GM12801 (cell line): ENCODE results near the gene OSGEP.

Experiments used
- CTCF ChIP-seq: IDR thresholded peaks from one replicate; pipeline ENCODE4 v1.5.1; 2011; ENCODE audit warnings: control low read depth; ENCODE audit not compliant: insufficient read length; ENCODE audit errors: extremely low read depth

The OSGEP gene

DNA sequence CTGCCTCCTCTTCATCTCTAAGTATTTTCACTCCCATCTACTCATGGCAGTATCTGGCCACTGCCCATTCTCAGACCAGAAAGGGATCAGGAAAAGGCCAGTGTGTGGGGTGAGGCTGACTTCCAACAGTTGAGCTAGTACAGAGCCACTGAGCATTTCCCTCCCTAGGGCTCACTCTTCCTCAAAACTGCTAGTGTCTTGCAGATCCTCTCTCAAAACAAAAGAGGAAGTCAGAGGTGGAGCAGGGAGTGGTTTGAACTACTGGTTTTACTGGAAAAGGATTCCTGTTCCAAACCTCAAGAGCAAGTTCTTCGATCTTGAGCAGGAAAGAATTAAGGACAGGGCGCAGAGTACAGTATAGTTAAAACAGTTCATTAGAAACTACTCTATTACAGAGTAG, 39.0 kb upstream of the OSGEP start:
- TF ChIP-seq CTCF, result no peak

- TF ChIP-seq CTCF, result no peak
Observed at GRCh38 chr14:20492486-20492885, 37.9 kb upstream of the OSGEP start.

GRCh38 chr14:20490563-20490962, 36.0 kb upstream of the OSGEP start:
- TF ChIP-seq CTCF, result no peak

- TF ChIP-seq CTCF, result no peak
Observed at GRCh38 chr14:20489093-20489994, 34.7 kb upstream of the OSGEP start.

- TF ChIP-seq CTCF, result no peak
Observed at GRCh38 chr14:20487396-20487725, 32.7 kb upstream of the OSGEP start.

DNA sequence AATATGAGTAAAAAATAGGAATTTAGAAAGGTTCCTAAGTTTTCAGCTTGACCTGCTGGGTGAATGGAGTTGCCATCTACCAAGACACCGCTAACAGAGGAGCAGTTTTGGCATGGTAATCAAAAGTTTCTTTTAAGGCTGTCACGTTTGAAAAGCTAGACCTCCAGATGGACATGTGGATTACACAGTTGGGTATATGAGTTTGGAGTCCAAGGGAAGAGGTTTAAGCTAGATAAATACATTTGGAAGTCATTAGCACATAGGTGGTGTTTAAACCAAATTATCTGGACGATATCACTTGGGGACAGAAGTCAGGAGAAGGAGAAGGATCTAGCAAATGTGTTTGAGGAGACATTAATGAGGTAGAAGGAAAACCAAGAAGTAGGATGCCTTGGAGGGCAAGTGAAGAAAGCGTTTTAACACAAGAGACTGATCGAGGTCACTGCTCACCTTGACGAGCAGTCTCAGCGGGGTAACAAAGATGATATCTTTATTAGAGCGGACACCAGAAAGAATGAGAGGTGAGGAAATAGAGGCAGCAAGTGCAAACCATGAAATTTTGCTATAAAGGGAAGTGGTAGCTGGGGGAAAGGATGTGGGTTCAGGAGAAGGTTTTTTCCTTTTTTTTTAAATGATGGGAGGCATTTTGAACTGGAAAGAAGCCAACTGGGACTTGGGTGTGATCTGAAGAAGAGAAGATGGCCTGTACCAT, 32.2 kb upstream of the OSGEP start:
- TF ChIP-seq CTCF, result no peak

- TF ChIP-seq CTCF, result no peak
Observed at GRCh38 chr14:20485900-20486299, 31.3 kb upstream of the OSGEP start.
